K562 (cell line): ENCODE results near the gene CALCOCO2.

ENCODE experiments used
- BHLHE40 ChIP-seq: IDR thresholded peaks from 2 replicates; pipeline ENCODE4 v1.6.1; 2011; ENCODE audit warnings: low read length, improper control_type of control experiment
- CTCF ChIP-seq, 3 experiments: IDR thresholded peaks in 2 of 3; conservative IDR thresholded peaks in 1 of 3; 2 replicates each; pipeline ENCODE4 v1.5.1; 2011 to 2012; ENCODE audit warnings: low read length in 3 of 3, mild to moderate bottlenecking in 3 of 3, control low read depth in 2 of 3, improper control_type of control experiment in 1 of 3, inconsistent platforms in 1 of 3, low read depth in 1 of 3, mixed read lengths in 1 of 3, moderate library complexity in 1 of 3; ENCODE audit not compliant: insufficient read depth in 2 of 3
- ZNF639 ChIP-seq, 2 experiments: fragments of 200-800 bp in 1 of 2; sonication (Bioruptor generic) in 1 of 2; sonication (generic) in 1 of 2; formaldehyde crosslinking in 1 of 2; IDR thresholded peaks in 1 of 2; conservative IDR thresholded peaks in 1 of 2; 2 replicates each; pipeline versions ENCODE4 v1.5.0 to v1.6.1; 2016 to 2020; ENCODE audit warnings: missing compliant biosample characterization in 1 of 2, missing genetic modification characterization in 1 of 2, missing genetic modification reagents in 1 of 2

GRCh38 chr17:48901241-48901640, 70.4 kb downstream of the CALCOCO2 start:
- TF ChIP-seq ZNF639 (CRISPR knock-in tag; conservative IDR thresholded peaks at IDR 0.05 in 1 of 2, IDR thresholded peaks at IDR 0.05 in 1 of 2) (no peak), CTCF (IDR thresholded peaks at IDR 0.05 in 2 of 3, conservative IDR thresholded peaks at IDR 0.05 in 1 of 3; ENCODE audit: insufficient read depth in 2 of 3, low read depth in 1 of 3, low read length in 3 of 3) (no peak), BHLHE40 (no peak)
